ENCODE data around the gene DMBX1. TPM values are rescaled to one million over a fixed set of nuclear protein-coding genes. Genes with fewer than 3 reads are reported as not detected.

The DMBX1 gene
- total RNA-seq, 1 donor from 2014 or later, result not detected

DNA sequence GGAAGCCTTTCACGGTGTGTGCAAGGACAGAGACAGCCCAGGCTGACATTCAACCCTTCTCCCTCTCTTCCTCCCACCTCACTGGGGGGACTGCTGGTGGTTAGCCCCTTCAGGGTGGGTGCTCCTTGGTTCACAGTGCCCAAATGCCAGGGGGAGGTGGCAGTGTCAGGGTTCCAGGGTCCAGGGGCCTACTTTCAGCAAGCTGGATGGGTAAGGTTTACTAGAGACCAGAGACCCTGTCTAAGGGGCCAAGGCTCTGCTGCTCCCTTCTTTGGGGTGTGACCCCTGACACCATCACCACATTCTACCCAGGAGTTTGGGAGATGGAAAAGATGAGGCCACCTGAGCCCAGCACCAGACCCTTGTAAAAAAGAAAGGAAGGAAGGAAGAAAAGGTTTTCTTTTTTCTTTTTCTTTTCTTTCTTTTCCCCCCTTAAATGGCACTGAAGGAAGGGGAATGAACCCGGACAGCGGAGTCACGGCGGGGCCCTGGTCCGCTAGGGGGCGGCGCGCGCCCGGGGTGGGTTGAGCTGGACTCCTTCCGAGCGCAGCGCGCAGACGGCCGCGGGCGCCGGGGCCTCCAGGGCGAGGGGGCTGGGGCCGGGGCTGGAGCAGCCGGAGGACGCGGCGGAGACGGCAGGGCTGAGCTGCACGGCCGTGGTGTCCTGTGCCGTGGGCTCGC is 43.0 kb downstream of the DMBX1 start:
- DNase-seq, result peak; percentile 46
- Mint-ChIP-seq H3K36me3 (ENCODE audit: low read depth) (no peaks in the 10 kb centered on the region), H3K9me3 (peaks cover 2% of the 10 kb centered on the region), H3K27me3 (peaks cover 58% of the 10 kb centered on the region), H3K27ac (no peak overlapping the region), H3K4me3 (no peak overlapping the region), H3K4me1 (peaks cover 4% of the 10 kb centered on the region)
- ATAC-seq (ENCODE audit: low read depth), result peak; percentile 79
- TF ChIP-seq, protein P1, sequence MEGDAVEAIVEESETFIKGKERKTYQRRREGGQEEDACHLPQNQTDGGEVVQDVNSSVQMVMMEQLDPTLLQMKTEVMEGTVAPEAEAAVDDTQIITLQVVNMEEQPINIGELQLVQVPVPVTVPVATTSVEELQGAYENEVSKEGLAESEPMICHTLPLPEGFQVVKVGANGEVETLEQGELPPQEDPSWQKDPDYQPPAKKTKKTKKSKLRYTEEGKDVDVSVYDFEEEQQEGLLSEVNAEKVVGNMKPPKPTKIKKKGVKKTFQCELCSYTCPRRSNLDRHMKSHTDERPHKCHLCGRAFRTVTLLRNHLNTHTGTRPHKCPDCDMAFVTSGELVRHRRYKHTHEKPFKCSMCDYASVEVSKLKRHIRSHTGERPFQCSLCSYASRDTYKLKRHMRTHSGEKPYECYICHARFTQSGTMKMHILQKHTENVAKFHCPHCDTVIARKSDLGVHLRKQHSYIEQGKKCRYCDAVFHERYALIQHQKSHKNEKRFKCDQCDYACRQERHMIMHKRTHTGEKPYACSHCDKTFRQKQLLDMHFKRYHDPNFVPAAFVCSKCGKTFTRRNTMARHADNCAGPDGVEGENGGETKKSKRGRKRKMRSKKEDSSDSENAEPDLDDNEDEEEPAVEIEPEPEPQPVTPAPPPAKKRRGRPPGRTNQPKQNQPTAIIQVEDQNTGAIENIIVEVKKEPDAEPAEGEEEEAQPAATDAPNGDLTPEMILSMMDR (IDR thresholded peaks at IDR 0.05), result no peak
- intact Hi-C loops (cut with micrococcal nuclease), result loop anchor here (1.0 kb wide), 1 partner anchor 193 kb away; no protein-coding TSS in a partner anchor
- CTCF ChIA-PET, result interaction anchor here (0.8 to 1.3 kb wide), 3 partner anchors 86 to 192 kb away, joined by 3 to 6 read pairs (median 3); no protein-coding TSS in a partner anchor
- POLR2A ChIA-PET, result no interaction called here

DNA sequence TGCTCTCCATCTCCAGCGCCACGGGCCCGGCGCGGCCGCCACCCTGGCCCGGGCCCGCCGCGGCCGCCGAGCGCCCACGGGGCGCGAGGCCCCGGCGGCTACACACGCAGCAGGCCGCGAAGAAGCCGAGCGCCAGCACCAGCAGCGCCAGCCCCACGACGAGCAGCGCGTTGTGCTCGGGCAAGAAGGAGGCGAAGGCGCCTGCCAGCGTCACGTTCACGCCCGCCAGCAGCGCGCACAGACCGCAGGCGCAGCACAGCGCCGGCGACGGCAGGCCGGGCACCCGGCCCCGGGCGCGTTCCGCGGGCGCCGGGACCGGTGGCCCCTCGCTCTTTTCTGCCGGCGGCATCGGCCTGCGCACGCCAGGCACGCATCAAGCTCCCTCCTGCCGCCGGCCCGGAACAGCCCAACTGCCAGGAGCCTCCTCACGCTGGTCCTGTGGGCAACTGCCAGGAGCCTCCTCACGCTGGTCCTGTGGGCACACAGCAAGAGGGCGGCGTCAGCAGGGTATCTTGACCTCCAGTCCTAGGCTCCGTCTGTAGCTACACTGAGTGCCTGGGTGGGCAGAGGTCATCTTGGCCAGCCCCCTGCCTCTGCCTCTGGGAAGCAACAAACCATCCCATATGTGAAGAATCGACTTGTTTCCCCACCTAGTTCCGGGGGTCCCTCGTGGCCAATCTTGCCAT is 43.7 kb downstream of the DMBX1 start:
- Mint-ChIP-seq H3K4me3 (peak overlapping the region; percentile 70), H3K9me3 (peaks cover 2% of the 10 kb centered on the region), H3K27ac (no peak overlapping the region), H3K27me3 (peaks cover 55% of the 10 kb centered on the region), H3K4me1 (peaks cover 4% of the 10 kb centered on the region), H3K36me3 (ENCODE audit: low read depth) (no peaks in the 10 kb centered on the region)
- ATAC-seq (ENCODE audit: low read depth) (peak; percentile 59), DNase-seq (peak; percentile 19)
- ChIA-PET CTCF (interaction anchor here (0.8 to 1.3 kb wide), 3 partner anchors 87 to 192 kb away, joined by 3 to 6 read pairs (median 3); no protein-coding TSS in a partner anchor), POLR2A (no interaction called here)
- TF ChIP-seq, protein P1 (IDR thresholded peaks at IDR 0.05), result no peak
- intact Hi-C loops (cut with micrococcal nuclease), result no loop called here

DNA sequence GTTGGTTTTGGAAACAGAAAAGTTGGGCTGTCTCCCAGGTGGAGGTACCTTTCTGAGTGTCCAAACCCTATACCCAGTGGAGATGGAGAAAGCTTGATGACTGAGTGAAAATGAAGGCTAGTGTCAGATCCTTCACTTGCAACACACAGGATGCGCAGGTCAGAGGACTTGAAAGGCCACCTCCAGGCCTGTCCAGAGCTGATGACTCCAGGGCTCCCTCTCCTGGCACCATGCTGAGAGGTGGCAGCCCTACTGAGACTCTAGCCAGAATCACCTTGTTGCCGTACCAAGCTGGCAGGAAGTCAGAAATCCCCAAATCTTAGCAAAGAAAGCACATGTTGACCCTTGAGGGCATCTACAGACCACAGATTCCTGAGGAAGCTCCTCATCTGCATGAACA is 45.4 kb downstream of the DMBX1 start:
- intact Hi-C loops (cut with micrococcal nuclease), result no loop called here
- ATAC-seq (ENCODE audit: low read depth) (no peak), DNase-seq (no peak)
- ChIA-PET POLR2A (interaction anchor here (0.7 kb wide), 1 partner anchor 78 kb away, joined by 6 read pairs; no protein-coding TSS in a partner anchor), CTCF (interaction anchor here (1.0 to 1.2 kb wide), 4 partner anchors 13 to 191 kb away, joined by 3 to 6 read pairs (median 4); no protein-coding TSS in a partner anchor)
- Mint-ChIP-seq H3K27ac (no peak overlapping the region), H3K9me3 (peaks cover 2% of the 10 kb centered on the region), H3K36me3 (ENCODE audit: low read depth) (no peaks in the 10 kb centered on the region), H3K27me3 (peaks cover 51% of the 10 kb centered on the region), H3K4me1 (peaks cover 4% of the 10 kb centered on the region), H3K4me3 (no peak overlapping the region)
- TF ChIP-seq, protein P1 (IDR thresholded peaks at IDR 0.05), result no peak

DNA sequence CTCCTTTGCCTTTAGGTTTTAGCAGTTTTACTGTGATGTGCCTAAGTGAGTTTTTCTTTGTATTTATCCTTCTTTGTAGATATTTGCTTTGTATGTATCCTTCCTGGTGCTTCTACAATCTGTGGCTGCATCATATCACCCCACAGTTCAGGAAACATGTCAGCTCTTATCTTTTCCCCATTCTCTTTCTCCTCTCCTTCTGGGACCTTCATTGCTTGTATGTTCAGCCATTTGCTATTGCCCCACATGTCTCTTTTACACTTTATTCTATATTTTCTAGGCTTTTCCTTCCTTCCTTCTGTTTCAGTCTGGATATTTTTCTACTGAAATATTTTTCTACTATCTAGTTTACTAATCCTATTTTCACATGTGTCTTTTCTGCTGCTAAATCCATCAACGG is 46.9 kb downstream of the DMBX1 start:
- H3K36me3 Mint-ChIP-seq (ENCODE audit: low read depth), result no peaks in the 10 kb centered on the region
- DNase-seq (no peak), ATAC-seq (ENCODE audit: low read depth) (no peak)
- H3K9me3 Mint-ChIP-seq, result peaks cover 2% of the 10 kb centered on the region
- intact Hi-C loops (cut with micrococcal nuclease), result no loop called here
- peaks cover 47% of the 10 kb centered on the region for H3K27me3 Mint-ChIP-seq
- H3K4me1 Mint-ChIP-seq, result peaks cover 4% of the 10 kb centered on the region
- ChIA-PET CTCF (no interaction called here), POLR2A (no interaction called here)
- no peak overlapping the region for H3K27ac Mint-ChIP-seq
- TF ChIP-seq, protein P1 (IDR thresholded peaks at IDR 0.05), result no peak
- H3K4me3 Mint-ChIP-seq, result no peak overlapping the region

DNA sequence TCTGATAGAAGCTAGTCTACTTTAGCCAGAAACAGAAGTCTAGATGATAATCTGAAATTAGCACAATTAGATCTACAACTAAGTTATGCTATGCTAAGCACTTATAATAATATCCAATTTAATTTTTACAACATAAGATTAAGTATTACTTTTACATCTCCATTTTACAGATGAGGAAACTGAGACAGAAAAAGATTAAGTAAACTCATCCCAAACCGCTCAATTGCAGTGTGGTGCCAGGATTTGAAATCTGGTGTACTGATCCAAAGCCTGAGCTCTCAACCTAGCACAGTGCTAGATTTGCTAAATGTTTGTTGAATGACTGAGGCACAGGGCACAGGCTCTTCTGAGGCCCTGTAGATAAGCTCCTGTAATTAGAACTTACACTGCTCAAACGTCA is 48.0 kb downstream of the DMBX1 start:
- intact Hi-C loops (cut with micrococcal nuclease), result no loop called here
- ChIA-PET POLR2A (no interaction called here), CTCF (no interaction called here)
- ATAC-seq (ENCODE audit: low read depth) (no peak), DNase-seq (no peak)
- peaks cover 2% of the 10 kb centered on the region for H3K9me3 Mint-ChIP-seq
- no peak overlapping the region for H3K27ac Mint-ChIP-seq
- H3K27me3 Mint-ChIP-seq, result peaks cover 49% of the 10 kb centered on the region
- H3K4me1 Mint-ChIP-seq, result peaks cover 3% of the 10 kb centered on the region
- H3K4me3 Mint-ChIP-seq, result no peak overlapping the region
- TF ChIP-seq, protein P1 (IDR thresholded peaks at IDR 0.05), result no peak
- H3K36me3 Mint-ChIP-seq (ENCODE audit: low read depth), result no peaks in the 10 kb centered on the region

Measured in activated B cell treated with CpG ODN at 0.5 μM for 24 hours (primary cell).